Esophagus squamous epithelium (tissue), 5 donors: ENCODE data around the gene CCDC141. TPM values are rescaled to one million over a fixed set of nuclear protein-coding genes. Genes with fewer than 3 reads are reported as not detected.
"Not testable (repeated sequence)": the region's sequence is repeated elsewhere in the genome, so short reads cannot be mapped to it uniquely, and the experiment has no call there.

Experiments used
- DNase-seq: peaks from one replicate; lab custom pipeline; 2025; lab: John Stamatoyannopoulos, UW
- H3K27ac ChIP-seq, 4 donors: fragments of 200-600 bp; sonication (generic); one replicate each; pipeline ENCODE4 v1.5.1; 2016 to 2019; ENCODE audit warnings: mild to moderate bottlenecking in 1 of 4
- H3K27me3 ChIP-seq, 4 donors: fragments of 200-600 bp; sonication (generic); 1 replicate in 3 of 4; 2 replicates in 1 of 4; pipeline versions ENCODE4 v1.5.1 to v1.6.0; 2017 to 2021; ENCODE audit warnings: antibody characterized with exemption in 1 of 4
- H3K36me3 ChIP-seq, 3 donors: fragments of 200-600 bp; sonication (generic); one replicate each; pipeline ENCODE4 v1.5.1; 2016 to 2019
- H3K4me1 ChIP-seq, 3 donors: fragments of 200-600 bp; sonication (generic); one replicate each; pipeline ENCODE4 v1.5.1; 2017 to 2019
- H3K4me3 ChIP-seq, 4 donors: fragments of 200-600 bp; sonication (generic); 1 replicate in 3 of 4; 2 replicates in 1 of 4; pipeline ENCODE4 v1.5.1; 2016 to 2019; ENCODE audit warnings: mild to moderate bottlenecking in 2 of 4, moderate library complexity in 1 of 4
- H3K9me3 ChIP-seq, 3 donors: fragments of 200-600 bp; sonication (generic); one replicate each; pipeline ENCODE4 v1.5.1; 2016 to 2019
- CTCF ChIP-seq, 6 experiments: fragments of 450-650 bp in 4 of 6; fragments of 200-600 bp in 2 of 6; sonication (generic) in 2 of 6; IDR thresholded peaks; one replicate each; pipeline ENCODE4 v1.5.1; 2016 to 2019; ENCODE audit warnings: antibody characterized with exemption in 6 of 6, mild to moderate bottlenecking in 4 of 6, moderate library complexity in 4 of 6
- POLR2A ChIP-seq, 4 donors: fragments of 450-650 bp; IDR thresholded peaks; one replicate each; pipeline ENCODE4 v1.6.1; 2017; ENCODE audit warnings: antibody characterized with exemption in 4 of 4, mild to moderate bottlenecking in 4 of 4, moderate library complexity in 3 of 4
- WGBS, 2 donors: methylation state at CpG; one replicate each; pipeline ENCODE4 v1.1.5; 2018; 5-methylcytosine and 5-hydroxymethylcytosine counted together
- intact Hi-C: fragments of 100-400 bp; cut with DNase I; formaldehyde crosslinking; loops from one replicate; pipeline ENCODE4 v1.15.0; 2022
- total RNA-seq, 4 donors: library from RNA; depleted of rRNA; stranded (reverse); fragments of >200 nt; gene quantifications; one replicate each; pipeline ENCODE4 v1.1.0, GENCODE V29; 2016
- donor health status: DM: yes; HTN: yes; CAD: no.

CCDC141 gene
- total RNA-seq, 4 donors from 2014 or later: 0.26 to 3.1 (median 1.1) TPM

DNA sequence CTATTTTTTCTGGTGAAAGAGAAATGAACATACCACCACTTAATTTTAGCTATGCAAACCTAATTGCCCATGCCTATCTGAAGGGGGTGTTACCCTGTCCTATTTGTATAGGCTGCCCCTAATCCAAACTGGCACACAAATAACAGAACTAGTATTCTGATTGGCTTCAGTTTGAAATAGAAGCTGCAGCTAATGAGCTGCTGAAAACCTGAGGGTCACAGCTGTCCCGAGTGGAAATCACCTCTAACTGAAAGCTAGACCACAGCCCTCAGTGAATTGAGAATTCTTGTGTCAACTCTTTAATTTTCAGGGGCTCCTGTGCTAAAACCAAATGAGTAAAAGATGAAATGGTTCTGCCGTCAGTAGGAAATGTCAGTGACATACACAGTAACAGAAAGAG, 28.7 kb downstream of the CCDC141 start:
- Histone ChIP-seq H3K9me3 (no peaks in the 10 kb centered on the region), H3K27ac (no peak overlapping the region), H3K36me3 (no peaks in the 10 kb centered on the region), H3K27me3 (no peaks in the 10 kb centered on the region), H3K4me1 (no peaks in the 10 kb centered on the region), H3K4me3 (no peak overlapping the region)
- 39 to 41% methylated on average over 2 of the region's 2 CpGs for WGBS, 2 donors
- intact Hi-C loops: no loop called here
- DNase-seq: no peak
- TF ChIP-seq POLR2A (IDR thresholded peaks at IDR 0.05) (no peak), CTCF (IDR thresholded peaks at IDR 0.05) (no peak)

GRCh38 chr2:179020156-179020750, 29.7 kb downstream of the CCDC141 start:
- WGBS, 2 donors: 45 to 54% methylated on average over 3 of the region's 3 CpGs
- DNase-seq: no peak
- peak in 2 of 6 experiments; percentile 15 to 26 for TF ChIP-seq CTCF (IDR thresholded peaks at IDR 0.05)
- TF ChIP-seq POLR2A (IDR thresholded peaks at IDR 0.05): no peak

DNA sequence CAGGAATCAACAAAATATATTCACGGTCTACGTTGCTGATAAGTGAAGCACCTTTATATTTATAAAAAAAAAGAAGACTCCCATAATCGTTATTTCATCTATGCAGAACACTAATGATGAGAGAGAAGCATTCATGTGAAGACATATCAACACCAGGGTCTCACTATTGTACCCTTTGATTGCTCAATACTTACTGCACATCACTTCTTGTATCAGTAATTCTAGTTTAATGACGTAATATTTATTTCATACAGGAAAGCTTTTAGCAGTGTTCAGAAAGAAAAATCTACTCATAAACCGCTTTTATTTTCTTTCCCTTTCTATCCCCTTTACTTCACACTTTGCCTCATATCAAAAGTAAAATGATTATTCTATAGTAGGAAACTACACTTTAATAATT, 30.7 kb downstream of the CCDC141 start:
- no peaks in the 10 kb centered on the region for H3K4me1 ChIP-seq
- no peak overlapping the region for H3K4me3 ChIP-seq
- H3K9me3 ChIP-seq: no peaks in the 10 kb centered on the region
- no peak for DNase-seq
- intact Hi-C loops: no loop called here
- no peaks in the 10 kb centered on the region for H3K36me3 ChIP-seq
- no peaks in the 10 kb centered on the region for H3K27me3 ChIP-seq
- 79 to 82% methylated on average over 5 of the region's 5 CpGs for WGBS, 2 donors
- TF ChIP-seq CTCF (IDR thresholded peaks at IDR 0.05): no peak
- no peak for TF ChIP-seq POLR2A (IDR thresholded peaks at IDR 0.05)
- no peak overlapping the region for H3K27ac ChIP-seq

More at GRCh38 chr2:179020156-179020750, 29.7 kb downstream of the CCDC141 start:
- Histone ChIP-seq H3K4me3 (no peak overlapping the region), H3K4me1 (no peaks in the 10 kb centered on the region), H3K27me3 (no peaks in the 10 kb centered on the region), H3K27ac (no peak overlapping the region), H3K36me3 (no peaks in the 10 kb centered on the region), H3K9me3 (no peaks in the 10 kb centered on the region)
- intact Hi-C loops: no loop called here

- no peaks in the 10 kb centered on the region for H3K9me3 ChIP-seq
- no peak overlapping the region for H3K27ac ChIP-seq
- 53 to 59% methylated on average over 3 of the region's 3 CpGs for WGBS, 2 donors
- H3K27me3 ChIP-seq: no peaks in the 10 kb centered on the region
- no peak for TF ChIP-seq POLR2A (IDR thresholded peaks at IDR 0.05)
- TF ChIP-seq CTCF (IDR thresholded peaks at IDR 0.05): no peak
- H3K4me1 ChIP-seq: no peaks in the 10 kb centered on the region
- no peak overlapping the region for H3K4me3 ChIP-seq
- intact Hi-C loops: no loop called here
- H3K36me3 ChIP-seq: no peaks in the 10 kb centered on the region
- DNase-seq: no peak
These were observed 32.1 kb downstream of the CCDC141 start for GRCh38 chr2:179017773-179018357.

- WGBS, 2 donors: 66 to 70% methylated on average over 3 of the region's 3 CpGs
- H3K36me3 ChIP-seq, intact Hi-C loops: not testable (repeated sequence)
These were observed 35.7 kb downstream of the CCDC141 start for GRCh38 chr2:179014189-179014588.

More at GRCh38 chr2:179014189-179014588, 35.7 kb downstream of the CCDC141 start:
- not testable (repeated sequence) for H3K27ac ChIP-seq, H3K9me3 ChIP-seq, H3K4me1 ChIP-seq, H3K27me3 ChIP-seq, H3K4me3 ChIP-seq, DNase-seq
